HG03159 (cell line): ENCODE data around the gene REL.
"Not testable (repeated sequence)": the region's sequence is repeated elsewhere in the genome, so short reads cannot be mapped to it uniquely, and the experiment has no call there.

Source experiments
- ATAC-seq: cut with Tn5 transposase; IDR thresholded peaks from one replicate; pipeline ENCODE4 v1.9.1; 2021; ENCODE audit warnings: mild to moderate bottlenecking, moderate library complexity; ENCODE audit not compliant: unreplicated experiment

The REL gene

DNA sequence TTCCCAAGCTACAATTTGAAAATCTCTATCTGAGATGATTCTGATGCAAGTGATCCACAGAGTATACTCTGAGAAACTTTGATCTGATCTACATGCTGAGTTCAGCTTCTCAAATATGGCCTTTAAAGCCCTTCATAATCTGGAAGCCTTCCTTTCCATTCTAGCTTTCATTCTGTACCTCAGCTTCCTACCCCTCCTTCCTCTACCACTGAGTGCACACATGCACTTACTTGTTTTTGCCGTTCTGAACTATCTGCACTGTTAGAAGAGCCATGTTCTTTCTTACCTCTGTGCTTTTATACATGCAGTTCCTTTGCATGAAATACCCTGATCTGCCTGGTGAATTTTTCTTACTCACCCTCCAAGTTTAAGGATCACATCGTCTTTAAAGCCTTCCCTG lies 25.0 kb downstream of the REL start:
- ATAC-seq = no peak

DNA sequence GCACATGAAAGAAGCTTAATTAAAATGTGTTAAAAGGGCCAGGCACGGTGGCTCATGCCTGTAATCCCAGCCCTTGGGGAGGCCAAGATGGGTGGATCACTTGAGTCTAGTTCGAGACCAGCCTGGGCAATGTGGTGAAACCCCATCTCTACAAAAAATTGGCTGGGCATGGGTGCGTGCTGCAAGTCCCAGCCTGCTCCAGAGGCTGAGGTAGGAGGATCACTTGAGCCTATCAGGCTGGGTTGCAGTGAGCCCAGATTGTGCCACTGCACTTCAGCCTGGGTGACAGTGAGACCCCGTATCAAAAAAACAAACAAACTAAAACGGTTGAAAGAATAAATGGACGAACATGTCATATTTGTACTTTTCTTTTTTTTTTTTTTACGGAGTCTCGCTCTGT lies 26.0 kb downstream of the REL start:
- ATAC-seq = no peak

DNA sequence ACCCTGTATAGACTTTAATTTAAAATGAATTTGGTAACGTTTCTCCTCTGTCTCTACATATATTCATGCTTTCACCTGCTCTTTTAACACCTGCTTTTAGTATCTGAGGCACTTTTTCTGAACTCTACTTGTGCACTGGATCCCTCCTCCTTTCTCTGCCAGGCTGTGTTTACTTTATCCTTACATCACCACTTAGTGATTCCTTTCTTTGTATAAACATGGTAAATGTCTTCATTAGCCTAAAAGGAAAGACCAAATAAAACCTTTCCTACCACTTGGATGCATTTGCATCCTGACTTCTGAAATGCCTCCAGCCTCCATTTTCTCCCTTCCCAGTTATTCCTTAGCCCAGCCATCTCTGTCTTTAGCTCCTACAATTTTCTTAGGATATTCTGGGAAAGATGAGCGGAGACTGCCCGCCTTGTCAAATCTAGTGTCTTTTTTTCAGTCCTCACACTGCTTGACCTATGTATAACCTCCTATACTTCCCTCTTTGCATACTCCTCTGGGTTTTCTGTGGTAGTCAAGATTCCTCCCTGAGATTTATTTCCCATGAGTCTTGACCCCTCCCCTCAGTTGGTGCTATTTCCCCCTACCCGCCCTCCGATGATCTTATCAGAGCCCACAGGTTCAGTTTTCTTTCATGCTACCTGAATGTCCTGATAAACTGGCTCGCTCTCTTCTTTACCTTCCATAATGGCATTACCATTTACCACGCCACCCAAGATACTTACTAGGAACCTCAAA lies 44.8 kb downstream of the REL start:
- no peak for ATAC-seq

DNA sequence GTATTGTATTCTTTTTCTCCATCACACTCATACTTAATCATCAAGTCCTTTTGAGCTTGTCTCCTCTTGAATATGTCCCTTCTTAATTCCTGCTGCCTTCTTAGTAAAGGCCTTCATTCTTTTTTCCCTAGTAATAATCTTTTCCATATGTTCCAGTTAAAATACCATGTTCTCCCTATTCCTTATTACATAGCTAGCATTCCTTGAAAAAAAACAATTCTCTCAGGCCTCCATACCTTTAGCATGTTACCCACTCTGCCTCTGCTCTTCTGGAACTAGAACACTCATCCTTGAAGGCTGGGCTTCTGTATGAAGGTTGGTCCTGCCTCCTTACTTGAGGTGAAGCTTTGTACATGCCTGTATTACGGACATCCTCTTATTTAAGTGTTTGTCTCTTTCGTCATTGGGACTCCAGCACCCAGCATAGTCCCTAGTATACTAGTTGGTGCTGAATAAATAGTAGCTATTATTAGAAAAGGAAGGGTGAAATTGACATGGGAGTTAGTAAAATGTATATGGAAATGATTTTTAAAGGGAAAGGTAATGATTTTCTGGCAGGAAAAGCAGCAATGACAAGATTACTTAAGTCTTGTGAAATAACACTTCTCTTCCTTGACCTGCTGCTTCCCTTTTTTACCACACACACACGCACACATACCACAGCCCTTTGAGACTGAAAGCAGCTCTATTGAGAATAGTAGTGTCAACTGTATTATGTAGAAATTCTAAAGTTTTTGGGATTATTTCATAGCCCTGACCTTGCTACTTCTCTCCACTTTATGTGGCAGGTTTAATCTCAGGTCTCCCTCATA lies 45.6 kb downstream of the REL start:
- no peak for ATAC-seq

DNA sequence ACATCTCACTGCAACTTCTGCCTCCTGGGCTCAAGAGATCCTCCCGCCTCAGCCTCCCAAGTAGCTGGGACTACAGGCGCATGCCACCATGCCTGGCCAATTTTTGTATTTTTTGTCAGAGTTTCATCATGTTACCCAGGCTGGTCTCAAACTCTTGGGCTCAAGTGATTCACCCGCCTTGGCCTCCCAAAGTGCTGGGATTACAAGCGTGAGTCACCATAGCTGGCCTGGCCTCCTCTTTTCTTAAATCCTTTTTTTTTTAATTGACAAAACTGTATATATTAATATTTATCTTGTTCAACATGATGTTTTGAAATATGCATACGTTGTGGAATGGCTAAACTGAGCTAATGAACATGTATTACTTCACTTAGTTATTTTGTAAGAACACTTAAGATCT lies 50.7 kb downstream of the REL start:
- ATAC-seq = not testable (repeated sequence)

DNA sequence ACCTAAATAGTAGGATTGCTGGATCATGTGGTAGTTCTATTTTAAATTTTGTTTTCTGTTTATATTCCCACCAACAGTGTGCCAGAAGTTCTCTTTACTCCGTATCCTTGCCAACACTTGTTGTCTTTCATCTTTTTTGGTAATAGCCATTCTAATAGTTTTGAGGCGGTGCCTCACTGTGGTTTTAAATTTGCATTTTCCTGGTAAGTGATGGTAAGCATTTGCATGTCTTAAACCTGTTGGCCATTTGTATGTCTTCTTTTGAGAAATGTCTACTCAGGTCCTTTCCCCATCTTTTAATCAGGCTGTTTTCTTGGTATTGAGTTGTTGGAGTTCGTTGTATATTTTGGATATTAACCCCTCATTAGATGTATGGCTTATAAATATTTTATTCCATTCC lies 51.6 kb downstream of the REL start:
- ATAC-seq = no peak

DNA sequence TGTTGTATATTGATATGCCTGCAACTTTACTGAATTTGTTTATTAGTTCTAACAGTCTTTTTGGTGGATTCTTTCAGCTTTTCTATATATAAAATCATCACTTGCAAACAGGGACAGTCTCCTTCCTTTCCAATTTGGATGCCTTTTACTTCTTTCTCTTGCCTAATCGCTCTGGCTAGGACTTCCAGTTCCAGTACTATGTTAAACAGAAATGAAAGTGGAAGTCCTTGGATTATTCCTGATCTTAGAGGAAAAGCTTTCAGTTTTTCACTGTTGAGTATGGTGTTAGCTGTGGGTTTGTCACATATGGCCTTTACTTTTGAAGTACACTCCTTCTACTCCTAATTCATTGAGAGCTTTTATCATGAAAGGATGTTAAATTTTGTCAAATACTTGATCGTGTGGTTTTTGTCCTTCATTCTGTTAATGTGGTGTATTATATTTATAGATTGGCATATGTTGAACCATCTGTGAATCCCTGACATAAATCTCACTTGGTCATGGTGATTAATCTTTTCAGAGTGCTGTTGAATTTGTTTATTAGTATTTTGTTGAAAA lies 52.9 kb downstream of the REL start:
- ATAC-seq = no peak

DNA sequence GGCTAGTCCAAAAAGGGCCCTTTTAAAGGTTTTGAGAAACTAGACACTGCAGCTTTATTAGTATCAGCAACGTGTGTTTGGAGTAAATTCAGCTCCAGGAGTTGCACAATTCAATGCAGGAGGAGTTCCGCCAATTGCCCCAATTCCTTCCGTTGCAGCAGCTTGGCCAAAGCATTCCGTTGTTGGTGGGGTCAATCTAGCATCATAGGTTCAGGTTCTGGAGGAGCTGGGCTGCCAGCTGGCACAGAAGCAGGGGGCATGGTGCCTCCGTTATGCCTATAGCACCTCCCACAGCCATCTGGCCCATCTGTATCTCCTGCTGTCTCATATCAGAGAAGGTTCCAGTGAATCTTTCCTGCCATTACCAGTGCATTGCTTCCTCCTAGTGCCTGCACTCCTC lies 55.4 kb downstream of the REL start:
- ATAC-seq = no peak

DNA sequence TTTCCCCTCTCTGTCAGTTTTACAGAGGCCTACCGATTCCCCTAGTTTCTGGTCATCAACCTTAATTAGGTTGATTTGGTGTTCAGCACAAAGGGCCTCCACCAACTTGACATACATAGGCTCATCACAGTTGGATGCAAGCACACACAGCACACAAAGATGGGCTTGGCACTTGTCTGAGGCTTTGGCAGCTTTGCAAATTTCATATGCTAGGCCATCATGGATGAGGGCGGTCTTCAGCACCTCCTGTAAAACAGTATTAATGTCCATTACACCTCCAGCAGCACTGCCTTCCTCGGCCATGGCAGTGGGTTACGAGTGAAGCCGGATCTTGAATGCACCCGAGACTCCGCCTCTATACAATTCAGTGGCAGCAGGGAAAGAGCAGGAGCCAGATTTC lies 56.9 kb downstream of the REL start:
- ATAC-seq = no peak

DNA sequence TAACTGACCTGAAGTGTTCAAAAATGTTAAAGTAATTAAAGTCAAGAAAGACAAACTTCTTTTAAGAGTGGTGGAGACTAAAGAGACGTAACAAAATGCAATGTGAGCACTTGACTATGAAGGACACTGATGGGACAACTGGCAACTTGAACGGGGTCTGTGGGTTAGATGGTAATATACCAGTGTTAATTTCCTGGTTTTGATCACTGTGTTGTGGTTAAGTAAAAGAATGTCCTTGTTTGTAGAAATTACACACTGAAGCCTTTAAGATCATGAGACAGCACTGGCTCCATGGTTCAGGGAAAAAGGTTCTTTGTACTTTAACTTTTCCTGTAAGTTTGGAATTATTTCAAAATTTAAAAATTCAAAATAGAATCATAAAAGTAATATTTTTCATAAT lies 58.2 kb downstream of the REL start:
- ATAC-seq = no peak

DNA sequence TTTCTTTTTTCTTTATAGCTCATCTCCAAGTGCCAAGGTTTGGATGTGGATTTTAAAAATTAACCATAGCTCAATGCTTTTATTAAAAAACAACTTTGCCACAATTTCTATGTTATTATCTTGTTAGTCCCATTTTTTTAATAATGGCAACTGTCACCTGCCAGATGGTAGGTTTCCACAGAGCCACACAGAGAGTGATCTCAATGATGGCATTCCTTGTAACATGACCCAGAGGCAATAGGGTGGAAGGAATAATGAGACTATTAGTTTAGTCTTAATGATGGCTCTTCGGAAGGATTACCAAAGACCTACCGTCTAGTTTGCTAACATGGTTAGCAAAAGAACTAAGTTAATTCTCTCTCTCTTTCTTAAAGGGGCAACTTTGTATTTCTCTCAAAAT lies 64.0 kb downstream of the REL start:
- no peak for ATAC-seq

DNA sequence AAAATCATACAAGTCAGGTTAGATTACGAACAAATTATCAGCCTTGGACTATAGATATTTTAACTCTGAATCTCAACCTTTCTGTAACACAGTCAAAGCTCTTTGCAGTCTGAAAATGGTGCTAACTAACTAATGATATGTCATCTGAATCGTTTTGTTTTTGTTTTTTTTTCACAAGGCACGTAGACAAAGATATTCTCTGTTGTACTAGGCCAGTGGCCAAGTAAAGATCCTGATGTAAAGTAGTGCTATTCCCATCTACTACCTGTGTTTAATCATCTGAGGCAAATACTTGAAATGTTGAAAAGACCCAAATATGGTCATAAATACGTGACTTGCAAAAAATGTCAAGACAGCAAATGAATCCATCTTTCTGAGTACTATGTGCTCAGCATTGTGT lies 65.7 kb downstream of the REL start:
- ATAC-seq = no peak

DNA sequence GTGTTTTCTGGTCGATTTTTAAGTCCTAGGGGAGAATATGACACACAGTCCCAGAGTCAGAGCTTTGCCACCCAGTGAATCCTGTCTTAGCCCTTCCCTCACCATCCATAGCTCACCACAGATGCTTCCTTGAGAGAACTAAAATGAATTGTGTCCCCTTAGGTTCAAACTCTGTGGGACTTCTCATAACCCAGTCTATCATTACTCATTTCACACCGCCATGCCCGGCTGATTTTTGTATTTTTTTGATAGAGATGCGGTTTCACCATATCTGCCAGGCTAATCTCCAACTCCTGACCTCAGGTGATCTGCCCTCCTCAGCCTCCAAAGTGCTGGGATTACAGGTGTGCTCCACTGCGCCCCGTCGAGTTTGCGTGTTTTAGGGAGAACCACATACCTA lies 66.8 kb downstream of the REL start:
- no peak for ATAC-seq

DNA sequence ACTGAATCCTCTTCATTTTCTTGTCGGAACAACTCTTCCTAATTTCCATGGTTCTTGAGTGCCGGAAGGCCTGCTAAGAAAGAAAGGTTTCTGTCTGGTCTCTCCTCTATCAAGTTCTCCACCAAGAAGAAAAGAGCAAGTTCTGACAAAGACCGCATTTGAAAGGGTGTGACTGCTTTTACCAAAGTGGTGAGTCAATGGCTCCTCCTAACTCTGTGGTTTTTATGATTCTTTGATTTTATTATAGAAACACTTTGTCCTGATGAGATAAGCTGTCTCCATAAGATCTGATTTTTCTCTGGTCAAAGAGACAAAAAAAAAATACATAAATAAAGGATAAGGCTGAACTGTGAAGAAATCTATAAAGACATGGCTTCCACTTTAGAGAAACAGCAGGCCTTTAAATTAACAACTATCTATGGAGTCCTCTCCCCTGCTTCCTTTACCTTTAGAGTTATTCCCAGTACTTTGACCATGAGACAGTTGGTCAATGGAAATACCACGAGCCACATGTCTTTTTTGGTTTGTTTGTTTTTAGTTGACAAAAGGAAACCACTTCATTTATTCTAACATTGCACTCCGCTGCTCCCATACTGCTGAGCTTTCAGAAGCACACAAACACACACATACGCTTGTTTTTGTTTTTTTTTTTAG lies 67.7 kb downstream of the REL start:
- no peak for ATAC-seq

DNA sequence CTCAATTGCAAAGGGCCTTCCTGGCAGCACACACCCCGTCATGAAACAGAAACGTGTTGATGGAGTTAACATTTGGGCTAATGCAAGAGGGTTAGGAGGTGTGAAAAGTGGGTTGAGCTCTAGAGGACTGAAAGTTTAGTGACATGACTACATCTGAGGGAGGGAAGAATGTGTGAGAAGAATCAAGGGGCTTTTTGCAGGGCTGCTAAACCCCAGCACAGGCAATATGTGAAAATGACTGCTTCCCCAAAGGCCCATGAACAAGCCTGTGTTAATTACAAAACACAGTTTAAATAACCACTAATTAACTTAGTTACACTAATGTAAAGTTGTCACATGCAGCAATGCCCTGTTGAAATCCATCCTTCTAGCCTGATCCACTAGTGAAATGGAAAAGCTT lies 72.8 kb downstream of the REL start:
- no peak for ATAC-seq

DNA sequence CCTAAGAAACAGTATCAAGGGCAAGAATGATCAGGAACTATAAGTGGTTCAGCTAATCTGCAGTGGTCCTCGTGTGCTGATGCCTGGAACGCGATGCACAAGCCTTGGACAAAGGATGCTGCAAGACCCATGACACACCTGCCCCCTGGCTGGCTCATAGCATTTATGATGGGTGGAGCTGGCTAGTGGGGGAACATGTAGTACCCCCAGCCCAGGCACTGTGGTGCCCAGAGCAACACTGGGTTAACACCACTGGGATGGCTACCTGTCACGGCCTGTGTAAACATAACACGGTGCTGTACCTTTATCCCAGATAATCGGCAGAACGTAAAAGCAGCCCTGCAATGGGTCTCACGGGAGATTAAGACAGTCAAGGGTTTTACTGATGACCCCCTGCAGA lies 75.8 kb downstream of the REL start:
- no peak for ATAC-seq

DNA sequence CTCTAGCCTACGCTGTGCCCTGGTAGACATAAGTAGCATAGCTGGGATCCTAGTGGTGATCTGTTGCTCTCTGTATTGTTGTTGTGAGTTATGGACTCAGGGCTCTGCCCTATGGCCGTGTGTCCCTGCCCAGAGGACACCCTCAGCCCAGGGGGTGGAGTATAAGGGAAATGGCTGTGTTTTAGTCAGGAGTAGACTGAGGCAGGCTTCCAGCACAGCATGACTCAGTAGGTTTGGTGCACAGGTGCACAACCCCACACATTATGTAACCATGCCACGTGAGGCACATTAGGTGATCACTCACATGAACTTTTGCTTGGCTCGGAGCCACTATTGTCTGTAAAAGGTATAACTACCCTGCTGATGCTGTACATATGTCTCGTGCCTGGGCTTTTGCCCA lies 76.3 kb downstream of the REL start:
- ATAC-seq = no peak

DNA sequence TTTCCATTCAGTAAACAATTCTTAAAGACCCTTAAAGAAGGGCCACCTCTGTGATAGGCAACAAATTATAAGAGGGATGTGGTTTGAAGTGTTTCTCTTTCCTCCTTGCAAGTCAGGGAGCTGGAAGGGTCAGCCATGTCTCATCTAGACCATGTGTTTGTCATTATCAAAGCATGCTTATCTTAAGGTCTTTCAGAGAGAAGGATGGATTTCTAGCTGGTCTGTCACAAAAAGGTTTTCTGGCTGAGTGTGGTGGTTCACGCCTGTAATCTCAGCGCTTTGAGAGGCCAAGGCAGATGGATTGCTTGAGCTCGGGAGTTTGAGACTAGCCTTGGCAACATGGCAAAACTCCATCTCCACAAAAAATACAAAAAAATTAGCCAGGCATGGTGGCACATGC lies 77.0 kb downstream of the REL start:
- ATAC-seq = no peak

DNA sequence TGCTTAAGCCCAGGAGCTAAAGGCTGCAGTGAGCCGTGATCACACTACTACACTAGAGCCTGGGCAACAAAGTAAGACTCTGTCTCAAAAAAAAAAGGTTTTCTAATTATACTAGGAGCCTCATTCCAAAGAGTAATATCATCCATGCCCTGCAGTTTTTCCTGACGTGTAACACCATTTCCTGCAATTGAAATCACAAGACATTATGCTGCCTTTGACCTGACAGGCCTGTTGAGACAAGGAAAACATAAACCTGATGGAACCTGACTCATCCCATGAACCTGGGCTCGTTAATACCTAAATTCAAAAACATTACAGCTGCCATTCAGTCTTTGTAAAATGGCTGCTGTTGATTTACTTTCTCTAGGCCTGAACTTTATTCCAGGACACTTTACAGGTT lies 77.4 kb downstream of the REL start:
- no peak for ATAC-seq

DNA sequence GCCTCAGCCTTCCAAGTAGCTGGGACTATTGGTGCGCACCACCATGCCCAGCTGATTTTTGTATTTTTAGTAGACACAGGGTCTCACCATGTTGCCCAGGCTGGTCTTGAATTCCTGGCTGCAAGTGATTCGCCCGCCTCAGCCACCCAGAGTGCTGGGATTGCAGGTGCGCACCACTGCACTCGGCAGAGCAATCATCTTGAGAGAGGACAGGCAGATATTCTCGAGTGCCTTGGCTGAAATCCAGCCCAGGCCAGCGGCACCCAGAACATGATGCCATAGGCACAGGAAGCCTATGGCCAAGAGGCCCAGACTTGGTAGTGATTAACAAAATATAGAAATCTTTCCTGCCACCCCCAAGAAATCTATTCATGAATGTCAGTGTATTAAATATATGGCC lies 78.1 kb downstream of the REL start:
- ATAC-seq = no peak

DNA sequence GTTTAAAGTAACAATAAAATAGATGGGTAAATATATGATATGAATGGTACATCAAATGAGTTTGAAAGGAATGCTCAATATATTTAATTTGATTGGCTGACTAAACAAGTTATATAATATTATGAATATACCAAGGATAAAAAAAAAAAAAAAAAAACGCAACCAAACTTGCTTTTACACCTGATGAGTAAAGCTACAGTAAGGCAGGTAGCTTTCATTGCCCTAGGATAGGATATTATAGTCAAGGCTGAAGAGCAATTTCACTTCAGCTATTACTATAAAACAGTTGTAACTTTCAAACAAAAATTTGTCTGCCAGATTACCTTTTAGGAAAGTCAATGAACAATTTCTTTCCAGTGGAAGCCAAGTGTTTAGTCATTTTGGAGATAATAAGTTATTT lies 79.3 kb downstream of the REL start:
- no peak for ATAC-seq

DNA sequence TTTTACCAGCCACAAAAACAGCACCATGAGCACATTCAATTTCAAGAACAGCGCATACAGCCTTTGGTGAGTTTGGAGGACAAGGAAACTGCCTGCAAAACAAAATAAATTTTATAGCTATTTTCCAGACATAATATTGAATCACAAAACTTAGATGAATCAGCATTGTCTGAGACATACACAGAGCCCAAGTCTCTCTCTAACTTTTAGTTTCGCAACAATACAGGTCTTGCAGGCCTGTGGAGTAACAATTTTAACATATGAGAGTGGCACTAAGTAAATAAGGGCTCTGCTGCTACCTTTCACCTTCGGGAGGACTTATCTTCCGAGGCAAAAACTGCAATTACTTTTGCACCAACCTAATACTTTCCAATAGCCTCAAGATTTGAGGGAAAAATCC lies 80.1 kb downstream of the REL start:
- ATAC-seq = no peak
